Heart left ventricle (tissue), 13 donors: ENCODE data around the gene TCAP.

Source experiments
- CTCF ChIP-seq, 12 donors: fragments of 200-600 bp; sonication (generic) in 4 of 12; IDR thresholded peaks; one replicate each; pipeline versions ENCODE4 v1.5.0 to v1.8.0; 2018 to 2022; ENCODE audit warnings: antibody characterized with exemption in 12 of 12, mild to moderate bottlenecking in 5 of 12
- POLR2A ChIP-seq, 2 donors: fragments of 450-650 bp; IDR thresholded peaks; one replicate each; pipeline ENCODE4 v1.6.1; 2017; ENCODE audit warnings: antibody characterized with exemption in 2 of 2, mild to moderate bottlenecking in 2 of 2, moderate library complexity in 2 of 2
- donor health status: ischemic (EF 13 %, LVEDD 7.1; RV severe dilation, severe dysfunction).
- donor health status: DM: no; HTN: yes; CAD: no.
- donor health status: DM: no; HTN: no; CAD: no.
- donor health status: ischemic (EF 25% LVEDD 6.9; RV normal size, moderate dysfunction).
- donor health status: ischemic (EF 25% LVEDD 5.7; RV mildly dilated, moderate dysfunction).
- donor health status: ischemic (EF 35%, LVEDD 5.7; RV mildly dilated, moderate dysfunction).
- donor health status: nonischemic (EF 11% LVEDD 7.7; RV severe dilation, severe dysfunction).
- donor health status: DM: yes; HTN: yes; CAD: no.
- donor health status: PGD.
- donor health status: ischemic (EF 29% LVEDD 5.4; RV normal size, mild dysfunction).
- donor health status: nonischemic (EF 23%, LVEDD 6.1; RV moderate dilation, normal function).

GRCh38 chr17:39618246-39618913, 46.8 kb upstream of the TCAP start:
- TF ChIP-seq CTCF (IDR thresholded peaks at IDR 0.05) (no peak), POLR2A (IDR thresholded peaks at IDR 0.05) (no peak)
